PC-9 (cell line): ENCODE results near the gene MXD1. TPM values are rescaled to one million over a fixed set of nuclear protein-coding genes. Genes with fewer than 3 reads are reported as not detected.

Experiments
- BruUV-seq: library from RNA; stranded (reverse); fragments of 400-500 nt; replicated peaks from 2 replicates; lab custom pipeline; 2021; lab: Mats Ljungman, UMichigan
- CTCF ChIA-PET: fragments of 300-600 bp; sonication (Branson Sonifier 250); formaldehyde crosslinking; loops from one replicate; lab custom pipeline; 2022; ENCODE audit warnings: antibody characterized with exemption; lab: Charles Lee
- POLR2A ChIA-PET: fragments of 300-600 bp; sonication (Branson Sonifier 250); formaldehyde crosslinking; loops from one replicate; lab custom pipeline; 2022; ENCODE audit warnings: antibody characterized with exemption; ENCODE audit not compliant: unreplicated experiment; lab: Charles Lee
- DNase-seq, 2 experiments: peaks; one replicate each; pipeline versions ENCODE4 v3.0.0 to v3.0.0-alpha.2; 2015 to 2022; ENCODE audit warnings: mixed read lengths in 1 of 2
- H2AFZ ChIP-seq: fragments of 200-600 bp; sonication (generic); 2 replicates; pipeline ENCODE4 v1.8.1; 2017; ENCODE audit warnings: antibody characterized with exemption
- H3F3A ChIP-seq: fragments of 200-600 bp; sonication (generic); 2 replicates; pipeline ENCODE4 v1.8.1; 2017; ENCODE audit warnings: antibody characterized with exemption, mild to moderate bottlenecking, low read depth; ENCODE audit not compliant: insufficient read depth
- H3K27ac ChIP-seq: fragments of 200-600 bp; sonication (generic); 2 replicates; pipeline ENCODE4 v1.6.1; 2016; ENCODE audit warnings: mixed run types
- H3K27me3 ChIP-seq: fragments of 200-600 bp; sonication (generic); 2 replicates; pipeline ENCODE4 v1.6.1; 2016; ENCODE audit warnings: low read depth, mixed run types; ENCODE audit not compliant: insufficient read depth
- H3K36me3 ChIP-seq: fragments of 200-600 bp; sonication (generic); 2 replicates; pipeline ENCODE4 v1.6.1; 2016; ENCODE audit warnings: low read depth, mixed run types
- H3K4me1 ChIP-seq: fragments of 200-600 bp; sonication (generic); replicated peaks from 2 replicates; pipeline ENCODE4 v1.6.1; 2016; ENCODE audit warnings: mixed run types; ENCODE audit not compliant: insufficient read depth
- H3K4me2 ChIP-seq: fragments of 200-600 bp; sonication (generic); 2 replicates; pipeline ENCODE4 v1.6.1; 2017; ENCODE audit warnings: mixed run types
- H3K4me3 ChIP-seq: fragments of 200-600 bp; sonication (generic); 2 replicates; pipeline ENCODE4 v1.6.1; 2016; ENCODE audit warnings: mixed run types
- H3K79me2 ChIP-seq: fragments of 200-600 bp; sonication (generic); 2 replicates; pipeline ENCODE4 v1.6.1; 2017; ENCODE audit warnings: low read depth, mixed run types
- H3K9me2 ChIP-seq: fragments of 200-600 bp; sonication (generic); 2 replicates; pipeline ENCODE4 v1.8.1; 2017; ENCODE audit warnings: mild to moderate bottlenecking; ENCODE audit not compliant: insufficient read depth
- H3K9me3 ChIP-seq: fragments of 200-600 bp; sonication (generic); 2 replicates; pipeline ENCODE4 v1.8.1; 2016; ENCODE audit warnings: low read depth; ENCODE audit not compliant: insufficient read depth
- H4K20me1 ChIP-seq: fragments of 200-600 bp; sonication (generic); 2 replicates; pipeline ENCODE4 v1.8.1; 2017; ENCODE audit not compliant: insufficient read depth
- CTCF ChIP-seq: fragments of 200-600 bp; sonication (generic); conservative IDR thresholded peaks from 2 replicates; pipeline ENCODE4 v1.6.1; 2017; ENCODE audit warnings: mixed run types, antibody characterized with exemption, mild to moderate bottlenecking, moderate library complexity
- EZH2 ChIP-seq: fragments of 200-600 bp; sonication (generic); IDR thresholded peaks from 2 replicates; pipeline ENCODE4 v1.8.0; 2017; ENCODE audit warnings: antibody characterized with exemption, low read depth
- intact Hi-C: fragments of 100-400 bp; cut with micrococcal nuclease; formaldehyde crosslinking; loops from one replicate; pipeline ENCODE4 v1.10.0; 2022; ENCODE audit not compliant: unreplicated experiment
- total RNA-seq: library from RNA; stranded (reverse); gene quantifications from 2 replicates; pipeline ENCODE4 v1.2.3, GENCODE V29; 2021

Gene MXD1
- total RNA-seq, 1 experiment from 2014 or later, result 8.8 TPM

DNA sequence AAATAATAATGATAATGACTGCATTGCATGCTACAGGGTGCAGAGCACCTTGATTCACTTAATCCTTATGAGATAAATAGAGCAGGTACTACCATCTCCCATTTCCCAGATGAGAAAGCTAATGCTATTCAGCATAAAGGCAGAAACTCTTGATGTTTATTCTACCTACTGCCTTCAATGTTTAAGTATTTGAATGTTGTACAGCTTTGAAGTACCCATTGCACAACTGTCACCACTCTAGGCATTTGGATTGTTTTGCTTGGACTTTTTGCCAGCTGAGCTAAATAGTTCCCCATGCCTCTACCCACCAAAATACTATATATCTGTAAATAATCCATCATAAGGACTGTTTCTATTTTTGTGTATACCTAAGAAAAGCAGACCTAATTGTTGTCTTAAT, 7.7 kb upstream of the MXD1 start:
- Histone ChIP-seq H3K27me3 (no peaks in the 10 kb centered on the region), H3K9me3 (no peaks in the 10 kb centered on the region), H3K9me2 (no peaks in the 10 kb centered on the region), H3K4me2 (no peak overlapping the region), H3K79me2 (no peaks in the 10 kb centered on the region), H3K36me3 (peaks cover 8% of the 10 kb centered on the region), H3K4me3 (no peak overlapping the region), H4K20me1 (no peaks in the 10 kb centered on the region), H2AFZ (no peak overlapping the region), H3F3A (peaks cover 31% of the 10 kb centered on the region), H3K27ac (no peak overlapping the region), H3K4me1 (0 out of 2 replicates have a peak, but pooled peaks cover 2% of the 10 kb centered on the region)
- TF ChIP-seq EZH2, result no peak
- no peak for TF ChIP-seq CTCF
- ChIA-PET CTCF (no interaction called here), POLR2A (no interaction called here)
- intact Hi-C loops, result no loop called here
- BruUV-seq, result no TSS peak
- no peak for DNase-seq

DNA sequence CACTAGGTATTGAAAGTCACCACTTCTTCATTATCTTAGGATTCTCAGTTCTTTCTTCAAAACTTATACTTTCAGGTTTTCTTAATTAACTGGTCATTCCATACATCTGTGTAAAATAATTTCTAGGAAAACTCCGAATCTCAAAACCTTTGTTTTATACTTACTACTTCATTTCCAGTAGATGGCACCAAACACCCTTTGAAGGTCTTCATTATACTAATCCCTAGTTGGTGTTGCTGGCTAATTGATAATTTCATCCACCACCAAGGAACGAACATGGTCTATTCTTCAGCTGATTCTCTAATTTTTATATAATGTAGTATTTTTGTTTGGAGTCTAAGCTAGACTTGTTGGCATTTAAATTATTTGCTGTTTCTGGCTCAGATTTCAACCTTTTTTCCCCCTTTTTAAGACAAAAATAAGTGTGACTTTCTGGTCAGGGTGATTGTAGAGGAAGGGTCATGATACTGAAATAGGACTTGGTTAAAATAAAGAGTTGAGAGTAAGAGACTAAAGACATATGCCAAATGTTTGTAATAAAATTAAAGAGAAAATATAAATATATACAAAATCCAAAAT, 2.8 kb upstream of the MXD1 start:
- Histone ChIP-seq H3K36me3 (peaks cover 7% of the 10 kb centered on the region), H4K20me1 (no peaks in the 10 kb centered on the region), H3K27me3 (no peaks in the 10 kb centered on the region), H3K79me2 (peaks cover 34% of the 10 kb centered on the region), H3F3A (peaks cover 49% of the 10 kb centered on the region), H3K4me2 (no peak overlapping the region), H2AFZ (no peak overlapping the region), H3K9me3 (no peaks in the 10 kb centered on the region), H3K4me3 (no peak overlapping the region), H3K9me2 (no peaks in the 10 kb centered on the region), H3K4me1 (peaks cover 26% of the 10 kb centered on the region), H3K27ac (no peak overlapping the region)
- peak; percentile 83 for TF ChIP-seq CTCF
- TF ChIP-seq EZH2, result no peak
- BruUV-seq, result no TSS peak
- DNase-seq, result peak in 1 of 2 experiments; percentile 53
- CTCF ChIA-PET, result no interaction called here
- POLR2A ChIA-PET, result interaction anchor here (0.6 kb wide), 2 partner anchors 346 to 392 kb away, joined by 3 to 12 read pairs; no protein-coding TSS in a partner anchor
- intact Hi-C loops, result loop anchor here (2.0 to 5.0 kb wide), 3 partner anchors 85 to 735 kb away; partner anchors contain the start of gene FAM136A

- POLR2A ChIA-PET, result interaction anchor here (0.5 to 1.7 kb wide), 29 partner anchors 16 to 899 kb away, joined by 3 to 17 read pairs (median 5); partner anchors contain the start of genes C2orf42, FAM136A, SNRPG and TGFA
- Histone ChIP-seq H4K20me1 (no peaks in the 10 kb centered on the region), H3K4me1 (peaks cover 45% of the 10 kb centered on the region), H3K79me2 (peaks cover 53% of the 10 kb centered on the region), H3F3A (peaks cover 58% of the 10 kb centered on the region), H2AFZ (peak overlapping the region; percentile 70), H3K36me3 (peaks cover 24% of the 10 kb centered on the region), H3K9me2 (no peaks in the 10 kb centered on the region), H3K4me2 (peak overlapping the region; percentile 91), H3K9me3 (no peaks in the 10 kb centered on the region), H3K27ac (peak overlapping the region; percentile 80), H3K4me3 (peak overlapping the region; percentile 75), H3K27me3 (no peaks in the 10 kb centered on the region)
- CTCF ChIA-PET, result interaction anchor here (0.5 to 2.2 kb wide), 12 partner anchors 88 to 706 kb away, joined by 3 to 18 read pairs (median 3); partner anchors contain the start of gene C2orf42
- peak; percentile 19; the same call in 1 of the 2 replicates for TF ChIP-seq CTCF
- no peak for TF ChIP-seq EZH2
- BruUV-seq, result TSS peak; percentile 93
- intact Hi-C loops, result loop anchor here (1.0 to 5.0 kb wide), 7 partner anchors 32 to 733 kb away; no protein-coding TSS in a partner anchor
- DNase-seq, result peak; percentile 99 to 100
Observed at GRCh38 chr2:69914164-69914949, 552 bp upstream of the MXD1 start.
